NCI-H69 (cell line): ENCODE results near the gene GPX4.

Experiments used
- DNase-seq: peaks from one replicate; lab custom pipeline; 2025; lab: John Stamatoyannopoulos, UW

The GPX4 gene

GRCh38 chr19:1103708-1104310, at the start of gene GPX4:
Gene GPX4 (plus strand): TSS chr19:1103994. CDS start chr19:1104044, 50 bp downstream.
- DNase-seq, result peak; percentile 100

- DNase-seq, result no peak
These were observed 49.4 kb upstream of the GPX4 start for GRCh38 chr19:1054102-1055027.

GRCh38 chr19:1055028-1055425, 48.8 kb upstream of the GPX4 start:
- no peak for DNase-seq

- no peak for DNase-seq
These were observed 47.7 kb upstream of the GPX4 start for GRCh38 chr19:1055886-1056620.

- peak; percentile 50 for DNase-seq
These were observed 46.5 kb upstream of the GPX4 start for GRCh38 chr19:1057176-1057855.

- no peak for DNase-seq
These were observed 45.7 kb upstream of the GPX4 start for GRCh38 chr19:1058112-1058511.

- no peak for DNase-seq
These were observed 43.1 kb upstream of the GPX4 start for GRCh38 chr19:1060689-1061088.

GRCh38 chr19:1061987-1062386, 41.8 kb upstream of the GPX4 start:
- no peak for DNase-seq

GRCh38 chr19:1062387-1063029, 41.3 kb upstream of the GPX4 start:
- DNase-seq, result no peak

GRCh38 chr19:1063030-1063908, 40.5 kb upstream of the GPX4 start:
- no peak for DNase-seq

GRCh38 chr19:1063909-1064660, 39.7 kb upstream of the GPX4 start:
- peak; percentile 40 for DNase-seq

- peak; percentile 82 for DNase-seq
These were observed 38.9 kb upstream of the GPX4 start for GRCh38 chr19:1064661-1065605.

GRCh38 chr19:1065606-1066109, 38.1 kb upstream of the GPX4 start:
- no peak for DNase-seq

- no peak for DNase-seq
These were observed 37.5 kb upstream of the GPX4 start for GRCh38 chr19:1066251-1066747.

GRCh38 chr19:1066748-1067340, 37.0 kb upstream of the GPX4 start, which contains the start of gene ARHGAP45:
Gene ARHGAP45 (plus strand): TSS chr19:1067167. CDS start chr19:1067406, 239 bp downstream.
- peak; percentile 71 for DNase-seq

- no peak for DNase-seq
These were observed 36.3 kb upstream of the GPX4 start for GRCh38 chr19:1067341-1067957.
